ENCODE measurements around the gene CRTC3. TPM values are rescaled to one million over a fixed set of nuclear protein-coding genes. Genes with fewer than 3 reads are reported as not detected.

The CRTC3 gene
- total and polyA plus RNA-seq, 2 of the 13 experiments (the other 11 are each of a cell fraction or from before 2014, with no cell fraction given) = 8.4 to 11.8 TPM

DNA sequence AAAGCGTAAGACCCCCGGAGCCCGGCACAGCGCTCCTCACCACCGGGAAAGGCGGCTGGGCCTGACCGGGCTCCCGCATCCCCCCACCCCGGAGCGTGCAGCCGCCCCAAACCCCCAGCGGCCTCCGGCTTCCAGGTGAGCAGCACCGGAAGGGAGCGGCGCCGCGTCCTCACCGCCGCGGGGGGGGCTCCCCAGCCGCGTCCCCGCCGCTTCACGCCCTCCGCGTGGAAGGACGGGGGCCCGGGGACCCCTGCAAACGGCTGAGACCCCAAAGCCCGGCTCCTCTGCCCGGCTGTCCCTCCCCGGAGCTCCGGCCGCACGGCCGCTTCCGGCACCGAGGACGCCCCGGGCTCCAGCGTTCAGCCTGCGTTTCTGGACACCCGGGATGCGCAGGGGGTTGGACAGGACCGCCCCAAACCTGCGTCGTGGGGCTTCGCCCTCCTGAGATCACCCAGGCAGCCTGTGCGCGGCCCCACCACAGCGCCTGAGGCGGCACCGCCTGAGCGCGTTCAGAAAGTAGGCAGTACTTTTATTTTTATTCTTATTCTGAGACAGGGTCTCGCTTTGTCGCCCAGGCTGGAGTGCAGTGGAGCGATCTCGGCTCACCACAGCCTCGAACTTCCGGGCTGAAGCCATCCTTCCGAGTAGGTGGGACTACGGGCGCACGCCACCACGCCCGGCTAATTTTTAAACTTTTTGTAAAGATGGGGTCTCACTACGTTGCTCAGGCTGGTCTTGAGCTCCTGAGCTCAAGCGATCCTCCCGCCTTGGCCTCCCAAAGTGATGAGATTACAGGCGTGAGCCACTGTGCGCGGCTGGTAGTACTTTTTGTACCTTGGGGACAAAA lies 135.8 kb downstream of the CRTC3 start (continued):
- TF ChIP-seq ZNF766 (CRISPR knock-in tag; IDR thresholded peaks at IDR 0.05; ENCODE audit: borderline replicate concordance) (no peak; the same call in 1 of the 2 replicates), HES4 (CRISPR knock-in tag; IDR thresholded peaks at IDR 0.05; ENCODE audit: borderline replicate concordance) (no peak), MED8 (CRISPR knock-in tag; IDR thresholded peaks at IDR 0.05; ENCODE audit: insufficient replicate concordance) (peak; percentile 56), ZIK1 (CRISPR knock-in tag; IDR thresholded peaks at IDR 0.05; ENCODE audit: borderline replicate concordance, low read depth) (no peak), HMGXB3 (CRISPR knock-in tag; IDR thresholded peaks at IDR 0.05; ENCODE audit: borderline replicate concordance) (no peak; the same call in 1 of the 2 replicates), ONECUT2 (CRISPR knock-in tag; IDR thresholded peaks at IDR 0.05) (no peak), ZKSCAN1 (IDR thresholded peaks at IDR 0.05; ENCODE audit: low read length) (no peak), KAT7 (CRISPR knock-in tag; IDR thresholded peaks at IDR 0.05; ENCODE audit: borderline replicate concordance) (no peak), SKIL (CRISPR knock-in tag; IDR thresholded peaks at IDR 0.05; ENCODE audit: borderline replicate concordance) (no peak)
- TF ChIP-seq, protein P1, sequence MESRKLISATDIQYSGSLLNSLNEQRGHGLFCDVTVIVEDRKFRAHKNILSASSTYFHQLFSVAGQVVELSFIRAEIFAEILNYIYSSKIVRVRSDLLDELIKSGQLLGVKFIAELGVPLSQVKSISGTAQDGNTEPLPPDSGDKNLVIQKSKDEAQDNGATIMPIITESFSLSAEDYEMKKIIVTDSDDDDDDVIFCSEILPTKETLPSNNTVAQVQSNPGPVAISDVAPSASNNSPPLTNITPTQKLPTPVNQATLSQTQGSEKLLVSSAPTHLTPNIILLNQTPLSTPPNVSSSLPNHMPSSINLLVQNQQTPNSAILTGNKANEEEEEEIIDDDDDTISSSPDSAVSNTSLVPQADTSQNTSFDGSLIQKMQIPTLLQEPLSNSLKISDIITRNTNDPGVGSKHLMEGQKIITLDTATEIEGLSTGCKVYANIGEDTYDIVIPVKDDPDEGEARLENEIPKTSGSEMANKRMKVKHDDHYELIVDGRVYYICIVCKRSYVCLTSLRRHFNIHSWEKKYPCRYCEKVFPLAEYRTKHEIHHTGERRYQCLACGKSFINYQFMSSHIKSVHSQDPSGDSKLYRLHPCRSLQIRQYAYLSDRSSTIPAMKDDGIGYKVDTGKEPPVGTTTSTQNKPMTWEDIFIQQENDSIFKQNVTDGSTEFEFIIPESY (CRISPR knock-in tag; IDR thresholded peaks at IDR 0.05) = no peak
- TF ChIP-seq, protein P2, sequence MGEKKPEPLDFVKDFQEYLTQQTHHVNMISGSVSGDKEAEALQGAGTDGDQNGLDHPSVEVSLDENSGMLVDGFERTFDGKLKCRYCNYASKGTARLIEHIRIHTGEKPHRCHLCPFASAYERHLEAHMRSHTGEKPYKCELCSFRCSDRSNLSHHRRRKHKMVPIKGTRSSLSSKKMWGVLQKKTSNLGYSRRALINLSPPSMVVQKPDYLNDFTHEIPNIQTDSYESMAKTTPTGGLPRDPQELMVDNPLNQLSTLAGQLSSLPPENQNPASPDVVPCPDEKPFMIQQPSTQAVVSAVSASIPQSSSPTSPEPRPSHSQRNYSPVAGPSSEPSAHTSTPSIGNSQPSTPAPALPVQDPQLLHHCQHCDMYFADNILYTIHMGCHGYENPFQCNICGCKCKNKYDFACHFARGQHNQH (CRISPR knock-in tag; IDR thresholded peaks at IDR 0.05) = peak; percentile 56; the same call in 1 of the 2 replicates
- TF ChIP-seq, protein P3, sequence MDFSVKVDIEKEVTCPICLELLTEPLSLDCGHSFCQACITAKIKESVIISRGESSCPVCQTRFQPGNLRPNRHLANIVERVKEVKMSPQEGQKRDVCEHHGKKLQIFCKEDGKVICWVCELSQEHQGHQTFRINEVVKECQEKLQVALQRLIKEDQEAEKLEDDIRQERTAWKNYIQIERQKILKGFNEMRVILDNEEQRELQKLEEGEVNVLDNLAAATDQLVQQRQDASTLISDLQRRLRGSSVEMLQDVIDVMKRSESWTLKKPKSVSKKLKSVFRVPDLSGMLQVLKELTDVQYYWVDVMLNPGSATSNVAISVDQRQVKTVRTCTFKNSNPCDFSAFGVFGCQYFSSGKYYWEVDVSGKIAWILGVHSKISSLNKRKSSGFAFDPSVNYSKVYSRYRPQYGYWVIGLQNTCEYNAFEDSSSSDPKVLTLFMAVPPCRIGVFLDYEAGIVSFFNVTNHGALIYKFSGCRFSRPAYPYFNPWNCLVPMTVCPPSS (IDR thresholded peaks at IDR 0.05) = no peak
- TF ChIP-seq, protein P4, sequence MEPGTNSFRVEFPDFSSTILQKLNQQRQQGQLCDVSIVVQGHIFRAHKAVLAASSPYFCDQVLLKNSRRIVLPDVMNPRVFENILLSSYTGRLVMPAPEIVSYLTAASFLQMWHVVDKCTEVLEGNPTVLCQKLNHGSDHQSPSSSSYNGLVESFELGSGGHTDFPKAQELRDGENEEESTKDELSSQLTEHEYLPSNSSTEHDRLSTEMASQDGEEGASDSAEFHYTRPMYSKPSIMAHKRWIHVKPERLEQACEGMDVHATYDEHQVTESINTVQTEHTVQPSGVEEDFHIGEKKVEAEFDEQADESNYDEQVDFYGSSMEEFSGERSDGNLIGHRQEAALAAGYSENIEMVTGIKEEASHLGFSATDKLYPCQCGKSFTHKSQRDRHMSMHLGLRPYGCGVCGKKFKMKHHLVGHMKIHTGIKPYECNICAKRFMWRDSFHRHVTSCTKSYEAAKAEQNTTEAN (CRISPR knock-in tag; conservative IDR thresholded peaks at IDR 0.05) = 0 out of 2 replicates have a peak, but pooled peaks have one; percentile 25
- TF ChIP-seq, protein P5, sequence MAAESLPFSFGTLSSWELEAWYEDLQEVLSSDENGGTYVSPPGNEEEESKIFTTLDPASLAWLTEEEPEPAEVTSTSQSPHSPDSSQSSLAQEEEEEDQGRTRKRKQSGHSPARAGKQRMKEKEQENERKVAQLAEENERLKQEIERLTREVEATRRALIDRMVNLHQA (CRISPR knock-in tag; IDR thresholded peaks at IDR 0.05) = no peak
